Measurements from ENCODE around the gene FHL3. TPM values are rescaled to one million over a fixed set of nuclear protein-coding genes. Genes with fewer than 3 reads are reported as not detected.

The FHL3 gene
- total RNA-seq, 2 experiments from 2014 or later, result 12.4 to 13.5 TPM

DNA sequence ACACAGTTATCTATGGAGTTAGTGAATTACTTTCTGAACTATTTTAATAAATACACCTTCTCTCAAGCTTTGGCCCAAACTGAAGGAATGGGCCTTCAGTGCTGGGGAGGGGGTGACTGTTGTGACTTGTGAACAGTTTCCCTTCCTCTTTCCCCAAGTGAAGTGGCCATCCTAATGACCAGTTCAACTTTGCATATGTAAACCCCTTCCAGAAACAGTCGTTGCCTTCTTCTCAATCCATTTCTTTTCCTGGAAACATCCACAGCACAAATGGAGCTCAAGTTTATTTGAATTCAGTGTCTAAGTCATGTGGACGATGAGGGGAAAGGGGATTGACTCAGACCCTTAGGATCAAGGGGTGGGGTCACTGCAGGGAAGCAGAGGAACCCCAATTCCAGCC, 57.1 kb downstream of the FHL3 start:
- ChIA-PET CTCF (interaction anchor here (1.3 to 1.5 kb wide), 2 partner anchors 10 to 88 kb away, joined by 4 to 6 read pairs; partner anchors contain the start of gene MTF1), POLR2A (interaction anchor here (2.1 kb wide), 1 partner anchor 17 kb away, joined by 6 read pairs; no protein-coding TSS in a partner anchor)
- H3K9me3 Mint-ChIP-seq (ENCODE audit: insufficient read depth), result no peaks in the 10 kb centered on the region
- ATAC-seq (no peak), DNase-seq (no peak)
- H3K4me3 Mint-ChIP-seq, result no peak overlapping the region
- no peaks in the 10 kb centered on the region for H3K27me3 Mint-ChIP-seq (ENCODE audit: low read depth)
- peaks cover 34% of the 10 kb centered on the region for H3K4me1 Mint-ChIP-seq (ENCODE audit: low read depth)
- peak overlapping the region; percentile 30 for H3K27ac Mint-ChIP-seq
- H3K36me3 Mint-ChIP-seq (ENCODE audit: low read depth), result peaks cover 3% of the 10 kb centered on the region

GRCh38 chr1:37947364-37947763, 58.0 kb downstream of the FHL3 start:
- CTCF ChIA-PET, result interaction anchor here (0.7 to 1.5 kb wide), 3 partner anchors 12 to 88 kb away, joined by 3 to 6 read pairs (median 6); partner anchors contain the start of gene MTF1
- Mint-ChIP-seq H3K4me1 (ENCODE audit: low read depth) (peaks cover 34% of the 10 kb centered on the region), H3K9me3 (ENCODE audit: insufficient read depth) (no peaks in the 10 kb centered on the region), H3K27me3 (ENCODE audit: low read depth) (no peaks in the 10 kb centered on the region), H3K4me3 (peak overlapping the region; percentile 92), H3K36me3 (ENCODE audit: low read depth) (peaks cover 5% of the 10 kb centered on the region), H3K27ac (peak overlapping the region; percentile 97)
- ATAC-seq, result no peak
- DNase-seq, result no peak
- POLR2A ChIA-PET, result interaction anchor here (0.9 to 1.7 kb wide), 3 partner anchors 9 to 52 kb away, joined by 3 to 8 read pairs (median 3); no protein-coding TSS in a partner anchor

Other genes starting within 250 kb of the FHL3 start
- not detected for gene EPHA10, start 240.4 kb downstream of the FHL3 start, total RNA-seq
- 1 to 10 TPM; 1.2 to 2.5 TPM for gene MANEAL, start 211.7 kb downstream of the FHL3 start, total RNA-seq
- 10 to 100 TPM; 19.1 to 22.2 TPM for gene C1orf122, start 197.7 kb downstream of the FHL3 start, total RNA-seq
- gene YRDC, start 197.3 kb downstream of the FHL3 start, total RNA-seq, result 10 to 100 TPM; 17.1 to 17.3 TPM
- 10 to 100 TPM; 22.4 to 27.7 TPM for gene MTF1, start 145.9 kb downstream of the FHL3 start, total RNA-seq
- 10 to 100 TPM; 40.2 to 41.1 TPM for gene INPP5B, start 58.5 kb downstream of the FHL3 start, total RNA-seq
- 10 to 100 TPM; 86.3 to 98.0 TPM for gene SF3A3, start 15.5 kb downstream of the FHL3 start, total RNA-seq
- gene UTP11, start 7.2 kb upstream of the FHL3 start, total RNA-seq, result 10 to 100 TPM; 39.0 to 39.5 TPM
- not detected for gene POU3F1, start 41.3 kb upstream of the FHL3 start, total RNA-seq